Neural cell (in vitro differentiated cells): ENCODE data around the gene RAD51B. TPM values are rescaled to one million over a fixed set of nuclear protein-coding genes. Genes with fewer than 3 reads are reported as not detected.

Source experiments
- H2AFZ ChIP-seq: fragments of 200-600, 300-800 bp; sonication (generic), shearing (Covaris generic); 2 replicates; pipeline ENCODE4 v1.6.0; 2014; ENCODE audit warnings: low read depth, mild to moderate bottlenecking, antibody characterized with exemption, low read length, moderate library complexity
- H3F3A ChIP-seq: fragments of 200-600 bp; shearing (Covaris generic); 2 replicates; pipeline ENCODE4 v1.6.1; 2016; ENCODE audit warnings: mild to moderate bottlenecking, moderate library complexity, mixed read lengths, antibody characterized with exemption, low read length; ENCODE audit not compliant: insufficient read depth, poor library complexity, severe bottlenecking
- H3K27ac ChIP-seq: fragments of 200-600, 300-800 bp; sonication (generic), shearing (Covaris generic); 2 replicates; pipeline ENCODE4 v1.5.1; 2014; ENCODE audit warnings: mild to moderate bottlenecking, low read length, moderate library complexity
- H3K27me3 ChIP-seq: fragments of 300-800, 200-600 bp; sonication (generic), shearing (Covaris generic); 2 replicates; pipeline ENCODE4 v1.6.0; 2014; ENCODE audit warnings: mild to moderate bottlenecking, low read depth, low read length, moderate library complexity; ENCODE audit not compliant: insufficient read depth
- H3K36me3 ChIP-seq: fragments of 300-800, 200-600 bp; sonication (generic), shearing (Covaris generic); 2 replicates; pipeline ENCODE4 v1.5.1; 2014; ENCODE audit warnings: mild to moderate bottlenecking, antibody characterized with exemption, low read length, moderate library complexity; ENCODE audit not compliant: insufficient read depth
- H3K4me2 ChIP-seq: fragments of 300-800, 200-600 bp; sonication (generic), shearing (Covaris generic); 2 replicates; pipeline ENCODE4 v1.6.0; 2014; ENCODE audit warnings: mild to moderate bottlenecking, low read length
- H3K4me3 ChIP-seq: fragments of 300-800, 200-600 bp; sonication (generic), shearing (Covaris generic); 2 replicates; pipeline ENCODE4 v1.5.1; 2014; ENCODE audit warnings: mild to moderate bottlenecking, low read length, moderate library complexity
- H3K79me2 ChIP-seq: fragments of 200-600 bp; shearing (Covaris generic); replicated peaks from 2 replicates; pipeline ENCODE4 v1.6.0; 2014; ENCODE audit warnings: mild to moderate bottlenecking, low read length, moderate library complexity; ENCODE audit not compliant: insufficient read depth
- H3K9ac ChIP-seq: fragments of 300-800, 200-600 bp; sonication (generic), shearing (Covaris generic); 2 replicates; pipeline ENCODE4 v1.6.1; 2016; ENCODE audit warnings: mild to moderate bottlenecking, low read length, mixed read lengths
- H3K9me2 ChIP-seq: fragments of 200-600 bp; shearing (Covaris generic); 2 replicates; pipeline ENCODE4 v1.6.1; 2016; ENCODE audit warnings: mild to moderate bottlenecking, low read length, mixed read lengths; ENCODE audit not compliant: insufficient read depth
- H3K9me3 ChIP-seq: fragments of 200-600, 300-800 bp; sonication (generic), shearing (Covaris generic); 2 replicates; pipeline ENCODE4 v1.6.1; 2016; ENCODE audit warnings: mild to moderate bottlenecking, mixed run types, low read length, moderate library complexity, mixed read lengths
- H4K20me1 ChIP-seq: fragments of 200-600 bp; shearing (Covaris generic); 2 replicates; pipeline ENCODE4 v1.6.1; 2016; ENCODE audit warnings: mild to moderate bottlenecking, mixed run types; ENCODE audit not compliant: insufficient read depth
- EP300 ChIP-seq: fragments of 450-650 bp; conservative IDR thresholded peaks from 2 replicates; pipeline ENCODE4 v1.6.1; 2014; ENCODE audit warnings: antibody characterized with exemption, mild to moderate bottlenecking, moderate library complexity; ENCODE audit not compliant: poor library complexity, severe bottlenecking
- EZH2 ChIP-seq: fragments of 200-600, 300-800 bp; shearing (Covaris generic), sonication (generic); IDR thresholded peaks from 2 replicates; pipeline ENCODE4 v1.6.1; 2014; ENCODE audit warnings: antibody characterized with exemption, low read length, borderline replicate concordance, mild to moderate bottlenecking; ENCODE audit not compliant: insufficient read depth, poor library complexity, severe bottlenecking
- MXI1 ChIP-seq: fragments of 450-650 bp; conservative IDR thresholded peaks from 2 replicates; pipeline ENCODE4 v1.6.1; 2014; ENCODE audit warnings: antibody characterized with exemption, mild to moderate bottlenecking; ENCODE audit not compliant: poor library complexity, severe bottlenecking
- POLR2AphosphoS5 ChIP-seq: IDR thresholded peaks from 2 replicates; pipeline ENCODE4 v1.6.1; 2012
- RAD21 ChIP-seq: fragments of 450-650 bp; conservative IDR thresholded peaks from 2 replicates; pipeline ENCODE4 v1.6.1; 2014; ENCODE audit warnings: antibody characterized with exemption, mild to moderate bottlenecking, moderate library complexity
- SMC3 ChIP-seq: fragments of 450-650 bp; conservative IDR thresholded peaks from 2 replicates; pipeline ENCODE4 v1.6.1; 2014; ENCODE audit warnings: antibody characterized with exemption, mild to moderate bottlenecking, moderate library complexity; ENCODE audit not compliant: poor library complexity
- TAF1 ChIP-seq: IDR thresholded peaks from 2 replicates; pipeline ENCODE4 v1.6.1; 2012; ENCODE audit warnings: low read depth
- polyA plus RNA-seq: library from polyadenylated mRNA; depleted of rRNA; stranded (reverse); fragments of >200 nt; gene quantifications from 2 replicates; pipeline ENCODE4 v1.2.3, GENCODE V29; 2014
- TF ChIP-seq, protein P1 (sequence below): IDR thresholded peaks from 2 replicates; pipeline ENCODE4 v1.6.1; 2012; ENCODE audit warnings: borderline replicate concordance
- TF ChIP-seq, protein P2 (sequence below): fragments of 450-650 bp; IDR thresholded peaks from 2 replicates; pipeline ENCODE4 v1.5.1; 2014; ENCODE audit warnings: antibody characterized with exemption, mild to moderate bottlenecking, moderate library complexity; ENCODE audit not compliant: poor library complexity, severe bottlenecking

The RAD51B gene
- polyA plus RNA-seq, 1 donor from 2014 or later, result 3.1 TPM

DNA sequence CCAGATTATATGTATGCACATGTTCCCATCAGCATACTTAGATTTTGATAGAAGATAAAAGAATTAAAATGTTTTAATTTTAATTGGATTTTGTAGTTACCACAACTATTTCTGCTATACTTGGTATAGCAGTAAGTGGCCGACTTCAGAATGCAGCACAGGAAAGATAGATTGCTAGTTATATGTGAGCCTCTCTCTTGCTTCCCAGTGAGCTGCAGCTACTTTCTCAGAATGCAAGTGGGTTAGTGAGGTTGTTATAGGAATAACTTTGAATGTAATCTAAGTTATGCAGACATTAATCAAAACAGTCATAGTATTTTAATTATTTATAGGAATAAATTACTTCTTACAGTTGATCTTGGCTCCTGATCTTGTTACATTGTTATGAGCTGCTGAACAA lies 240.6 kb downstream of the RAD51B start:
- Histone ChIP-seq H3K27ac (no peak overlapping the region), H3K4me2 (no peak overlapping the region), H3K4me3 (no peak overlapping the region), H3K9ac (no peak overlapping the region), H3F3A (no peaks in the 10 kb centered on the region), H3K9me3 (no peaks in the 10 kb centered on the region), H3K9me2 (no peaks in the 10 kb centered on the region), H3K79me2 (no peaks in the 10 kb centered on the region), H3K36me3 (no peaks in the 10 kb centered on the region), H3K27me3 (no peaks in the 10 kb centered on the region), H2AFZ (no peak overlapping the region), H4K20me1 (no peaks in the 10 kb centered on the region)
- no peak for TF ChIP-seq EZH2
- TF ChIP-seq RAD21, result no peak
- no peak for TF ChIP-seq TAF1
- no peak for TF ChIP-seq POLR2AphosphoS5
- no peak for TF ChIP-seq SMC3
- no peak for TF ChIP-seq EP300
- TF ChIP-seq, protein P1, sequence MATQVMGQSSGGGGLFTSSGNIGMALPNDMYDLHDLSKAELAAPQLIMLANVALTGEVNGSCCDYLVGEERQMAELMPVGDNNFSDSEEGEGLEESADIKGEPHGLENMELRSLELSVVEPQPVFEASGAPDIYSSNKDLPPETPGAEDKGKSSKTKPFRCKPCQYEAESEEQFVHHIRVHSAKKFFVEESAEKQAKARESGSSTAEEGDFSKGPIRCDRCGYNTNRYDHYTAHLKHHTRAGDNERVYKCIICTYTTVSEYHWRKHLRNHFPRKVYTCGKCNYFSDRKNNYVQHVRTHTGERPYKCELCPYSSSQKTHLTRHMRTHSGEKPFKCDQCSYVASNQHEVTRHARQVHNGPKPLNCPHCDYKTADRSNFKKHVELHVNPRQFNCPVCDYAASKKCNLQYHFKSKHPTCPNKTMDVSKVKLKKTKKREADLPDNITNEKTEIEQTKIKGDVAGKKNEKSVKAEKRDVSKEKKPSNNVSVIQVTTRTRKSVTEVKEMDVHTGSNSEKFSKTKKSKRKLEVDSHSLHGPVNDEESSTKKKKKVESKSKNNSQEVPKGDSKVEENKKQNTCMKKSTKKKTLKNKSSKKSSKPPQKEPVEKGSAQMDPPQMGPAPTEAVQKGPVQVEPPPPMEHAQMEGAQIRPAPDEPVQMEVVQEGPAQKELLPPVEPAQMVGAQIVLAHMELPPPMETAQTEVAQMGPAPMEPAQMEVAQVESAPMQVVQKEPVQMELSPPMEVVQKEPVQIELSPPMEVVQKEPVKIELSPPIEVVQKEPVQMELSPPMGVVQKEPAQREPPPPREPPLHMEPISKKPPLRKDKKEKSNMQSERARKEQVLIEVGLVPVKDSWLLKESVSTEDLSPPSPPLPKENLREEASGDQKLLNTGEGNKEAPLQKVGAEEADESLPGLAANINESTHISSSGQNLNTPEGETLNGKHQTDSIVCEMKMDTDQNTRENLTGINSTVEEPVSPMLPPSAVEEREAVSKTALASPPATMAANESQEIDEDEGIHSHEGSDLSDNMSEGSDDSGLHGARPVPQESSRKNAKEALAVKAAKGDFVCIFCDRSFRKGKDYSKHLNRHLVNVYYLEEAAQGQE, result no peak
- TF ChIP-seq MXI1, result no peak
- TF ChIP-seq, protein P2, sequence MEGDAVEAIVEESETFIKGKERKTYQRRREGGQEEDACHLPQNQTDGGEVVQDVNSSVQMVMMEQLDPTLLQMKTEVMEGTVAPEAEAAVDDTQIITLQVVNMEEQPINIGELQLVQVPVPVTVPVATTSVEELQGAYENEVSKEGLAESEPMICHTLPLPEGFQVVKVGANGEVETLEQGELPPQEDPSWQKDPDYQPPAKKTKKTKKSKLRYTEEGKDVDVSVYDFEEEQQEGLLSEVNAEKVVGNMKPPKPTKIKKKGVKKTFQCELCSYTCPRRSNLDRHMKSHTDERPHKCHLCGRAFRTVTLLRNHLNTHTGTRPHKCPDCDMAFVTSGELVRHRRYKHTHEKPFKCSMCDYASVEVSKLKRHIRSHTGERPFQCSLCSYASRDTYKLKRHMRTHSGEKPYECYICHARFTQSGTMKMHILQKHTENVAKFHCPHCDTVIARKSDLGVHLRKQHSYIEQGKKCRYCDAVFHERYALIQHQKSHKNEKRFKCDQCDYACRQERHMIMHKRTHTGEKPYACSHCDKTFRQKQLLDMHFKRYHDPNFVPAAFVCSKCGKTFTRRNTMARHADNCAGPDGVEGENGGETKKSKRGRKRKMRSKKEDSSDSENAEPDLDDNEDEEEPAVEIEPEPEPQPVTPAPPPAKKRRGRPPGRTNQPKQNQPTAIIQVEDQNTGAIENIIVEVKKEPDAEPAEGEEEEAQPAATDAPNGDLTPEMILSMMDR, result no peak

DNA sequence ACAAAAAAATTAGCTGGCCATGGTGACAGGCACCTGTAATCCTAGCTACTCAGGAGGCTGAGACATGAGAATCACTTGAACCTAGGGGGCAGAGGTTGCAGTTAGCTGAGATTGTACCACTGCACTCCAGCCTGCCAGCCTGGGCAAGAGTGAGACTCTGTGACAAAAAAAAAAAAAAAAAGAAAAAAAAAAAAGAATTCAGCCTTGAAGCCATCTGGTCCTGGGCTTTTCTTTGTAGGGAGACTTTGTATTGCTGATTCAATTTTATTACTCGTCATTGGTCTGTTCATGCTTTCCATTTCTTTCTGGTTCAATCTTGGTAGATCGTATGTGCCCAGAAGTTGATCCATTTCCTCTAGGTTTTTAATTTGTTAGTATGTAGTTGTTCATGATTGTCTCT lies 243.1 kb downstream of the RAD51B start:
- no peak overlapping the region for H2AFZ ChIP-seq
- H3K9me2 ChIP-seq, result no peaks in the 10 kb centered on the region

More for the DNA sequence above, 243.1 kb downstream of the RAD51B start:
- no peaks in the 10 kb centered on the region for H3K9me3 ChIP-seq
- no peaks in the 10 kb centered on the region for H3K27me3 ChIP-seq
- H3K27ac ChIP-seq, result no peak overlapping the region
- TF ChIP-seq EZH2, result no peak
- TF ChIP-seq POLR2AphosphoS5, result no peak
- no peak for TF ChIP-seq EP300
- TF ChIP-seq RAD21, result no peak
- TF ChIP-seq, protein P2, result no peak
- no peak for TF ChIP-seq SMC3
- TF ChIP-seq MXI1, result no peak
- no peak for TF ChIP-seq TAF1
- TF ChIP-seq, protein P1, result no peak
- H3K36me3 ChIP-seq, result no peaks in the 10 kb centered on the region
- no peaks in the 10 kb centered on the region for H4K20me1 ChIP-seq
- H3K4me2 ChIP-seq, result no peak overlapping the region
- no peak overlapping the region for H3K9ac ChIP-seq
- H3K79me2 ChIP-seq, result no peaks in the 10 kb centered on the region
- H3K4me3 ChIP-seq, result no peak overlapping the region
- no peaks in the 10 kb centered on the region for H3F3A ChIP-seq
